Activated T-cell treated with anti-CD3 and anti-CD28 coated beads, Interleukin-2, amount 50 U/mL, for 72 hours (primary cell): Measurements from ENCODE around the gene FCER2. TPM values are rescaled to one million over a fixed set of nuclear protein-coding genes. Genes with fewer than 3 reads are reported as not detected.

Source experiments
- ATAC-seq, 2 donors: fragments of 150-1000 bp; cut with Tn5 transposase; replicated peaks in 1 of 2; 2 replicates each; pipeline ENCODE4 v1.10.0; 2021; ENCODE audit warnings: moderate library complexity in 2 of 2, mild to moderate bottlenecking in 1 of 2
- DNase-seq, 2 donors: peaks; one replicate each; pipeline ENCODE4 v3.0.0; 2021 to 2022; ENCODE audit warnings: mixed read lengths in 1 of 2
- H3K27ac Mint-ChIP-seq: one replicate; pipeline ENCODE4 v1.8.0; 2022; ENCODE audit warnings: mild to moderate bottlenecking, moderate library complexity, mixed read lengths
- H3K27me3 Mint-ChIP-seq: one replicate; pipeline ENCODE4 v1.8.0; 2022; ENCODE audit warnings: low read depth, mixed read lengths
- H3K36me3 Mint-ChIP-seq, 2 donors: one replicate each; pipeline ENCODE4 v1.8.0; 2022; ENCODE audit warnings: mixed read lengths in 2 of 2, mild to moderate bottlenecking in 1 of 2; ENCODE audit not compliant: insufficient read depth in 2 of 2
- H3K4me1 Mint-ChIP-seq: one replicate; pipeline ENCODE4 v1.8.0; 2022; ENCODE audit warnings: low read depth, mixed read lengths
- H3K4me3 Mint-ChIP-seq, 2 donors: one replicate each; pipeline ENCODE4 v1.8.0; 2022; ENCODE audit warnings: mild to moderate bottlenecking in 2 of 2, mixed read lengths in 2 of 2, moderate library complexity in 2 of 2
- H3K9me3 Mint-ChIP-seq, 2 donors: one replicate each; pipeline ENCODE4 v1.8.0; 2022; ENCODE audit warnings: mixed read lengths in 2 of 2
- total RNA-seq, 2 donors: library from RNA; stranded (reverse); gene quantifications; one replicate each; pipeline ENCODE4 v1.2.3, GENCODE V29; 2022

FCER2 gene
- total RNA-seq, 2 donors from 2014 or later = 2.3 to 7.7 TPM

DNA sequence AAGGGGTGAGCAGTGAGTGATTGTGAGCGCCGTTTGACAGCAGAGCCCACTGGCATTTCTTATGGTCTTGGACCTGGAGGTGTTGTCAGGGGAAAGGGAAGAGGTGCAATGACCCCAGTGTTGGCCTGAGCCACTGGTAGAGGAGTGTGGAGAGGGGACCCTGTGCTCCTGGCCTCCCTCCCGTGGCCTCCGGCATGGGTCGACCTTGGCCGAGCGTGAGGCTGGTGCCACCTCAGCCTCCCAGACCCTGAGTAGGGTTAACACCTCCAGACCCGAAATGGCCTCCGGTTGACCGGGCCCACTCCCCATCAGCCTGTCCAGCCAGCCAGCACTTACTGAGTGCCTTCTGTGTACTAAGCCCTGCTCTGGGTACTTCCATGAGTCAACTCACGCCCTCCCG lies 14.8 kb downstream of the FCER2 start:
- Mint-ChIP-seq H3K4me3 (no peak overlapping the region), H3K4me1 (no peaks in the 10 kb centered on the region), H3K36me3 (peaks cover 2 to 4% of the 10 kb centered on the region in 2 donors), H3K27ac (no peak overlapping the region), H3K9me3 (no peaks in the 10 kb centered on the region), H3K27me3 (no peaks in the 10 kb centered on the region)
- DNase-seq (no peak), ATAC-seq (no peak)

DNA sequence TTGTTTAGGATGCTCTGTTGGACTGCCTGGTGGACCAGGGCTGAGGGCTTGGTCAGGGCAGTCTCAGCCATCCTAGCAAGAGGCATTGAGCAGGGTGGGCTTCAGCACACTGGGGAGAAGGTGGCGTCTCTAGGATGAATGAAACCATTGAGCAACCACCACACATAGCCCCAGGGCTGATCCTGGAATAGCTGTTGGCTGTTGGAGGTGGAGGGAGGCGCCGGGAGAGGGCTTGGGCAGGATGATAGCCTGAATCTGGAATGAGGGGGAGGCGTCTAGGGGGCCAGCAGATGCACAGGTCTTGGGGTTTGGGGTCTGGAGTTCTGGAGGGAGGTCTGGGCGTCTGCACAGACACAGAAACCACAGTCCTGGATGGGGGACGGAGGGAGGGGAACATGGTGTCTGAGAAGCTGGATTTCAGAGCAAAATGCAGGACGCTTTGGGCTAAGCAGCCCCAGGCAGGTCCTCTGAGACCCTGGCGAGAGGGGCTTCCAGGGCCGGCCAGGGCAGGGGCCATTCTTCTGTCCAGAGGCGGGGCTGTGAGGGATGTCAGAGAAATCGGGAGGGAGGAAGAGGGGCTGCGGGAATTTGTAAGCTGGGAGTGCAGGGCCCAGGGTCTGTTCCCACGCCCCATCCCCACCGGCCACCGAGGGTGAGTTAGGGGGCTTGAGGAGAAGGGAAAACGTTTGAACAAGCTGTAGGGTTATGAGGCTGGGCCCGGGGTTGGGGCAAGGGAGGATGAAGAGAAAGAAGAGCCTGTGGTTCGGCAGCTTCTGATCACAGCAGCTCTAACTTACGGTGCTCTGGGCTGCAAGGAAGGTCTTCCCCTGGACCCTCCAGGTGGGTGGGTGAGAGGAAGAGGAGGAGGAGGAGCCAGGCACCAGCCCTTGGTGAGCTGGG lies 16.1 kb downstream of the FCER2 start:
- Mint-ChIP-seq H3K4me1 (peaks cover 5% of the 10 kb centered on the region), H3K27me3 (no peaks in the 10 kb centered on the region), H3K9me3 (no peaks in the 10 kb centered on the region), H3K36me3 (peaks cover 2 to 4% of the 10 kb centered on the region in 2 donors), H3K27ac (no peak overlapping the region), H3K4me3 (no peak overlapping the region)
- no peak for ATAC-seq
- DNase-seq = no peak

DNA sequence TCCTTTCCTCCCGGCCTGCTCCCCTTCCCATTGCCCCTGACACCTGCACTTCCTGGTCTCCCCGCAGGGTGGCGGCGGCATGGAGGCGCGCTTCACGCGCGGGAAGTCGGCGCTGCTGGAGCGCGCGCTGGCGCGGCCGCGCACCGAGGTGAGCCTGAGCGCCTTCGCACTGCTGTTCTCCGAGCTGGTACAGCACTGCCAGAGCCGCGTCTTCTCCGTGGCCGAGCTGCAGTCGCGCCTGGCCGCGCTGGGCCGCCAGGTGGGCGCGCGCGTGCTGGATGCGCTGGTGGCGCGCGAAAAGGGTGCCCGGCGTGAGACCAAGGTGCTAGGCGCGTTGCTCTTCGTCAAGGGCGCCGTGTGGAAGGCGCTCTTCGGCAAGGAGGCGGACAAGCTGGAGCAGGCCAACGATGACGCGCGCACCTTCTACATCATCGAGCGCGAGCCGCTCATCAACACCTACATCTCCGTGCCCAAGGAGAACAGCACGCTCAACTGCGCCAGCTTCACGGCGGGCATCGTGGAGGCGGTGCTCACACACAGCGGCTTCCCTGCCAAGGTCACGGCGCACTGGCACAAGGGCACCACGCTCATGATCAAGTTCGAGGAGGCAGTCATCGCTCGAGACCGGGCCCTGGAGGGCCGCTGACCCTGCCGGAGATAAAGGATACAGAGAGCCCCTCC lies 19.6 kb downstream of the FCER2 start:
- Mint-ChIP-seq H3K27me3 (peaks cover 8% of the 10 kb centered on the region), H3K9me3 (no peaks in the 10 kb centered on the region), H3K27ac (peak overlapping the region; percentile 21), H3K4me1 (peaks cover 34% of the 10 kb centered on the region), H3K4me3 (peak overlapping the region; percentile 75 to 96), H3K36me3 (peaks cover 2 to 4% of the 10 kb centered on the region in 2 donors)
- ATAC-seq (no peak), DNase-seq (no peak)

GRCh38 chr19:7681340-7682174 lies 20.4 kb downstream of the FCER2 start:
- Mint-ChIP-seq H3K36me3 (peaks cover 2 to 4% of the 10 kb centered on the region in 2 donors), H3K27ac (peak overlapping the region; percentile 76), H3K4me1 (peaks cover 41% of the 10 kb centered on the region), H3K9me3 (no peaks in the 10 kb centered on the region), H3K27me3 (peaks cover 15% of the 10 kb centered on the region), H3K4me3 (peak overlapping the region; percentile 75 to 96)
- ATAC-seq (peak; percentile 61 to 62), DNase-seq (peak; percentile 91 to 93)

DNA sequence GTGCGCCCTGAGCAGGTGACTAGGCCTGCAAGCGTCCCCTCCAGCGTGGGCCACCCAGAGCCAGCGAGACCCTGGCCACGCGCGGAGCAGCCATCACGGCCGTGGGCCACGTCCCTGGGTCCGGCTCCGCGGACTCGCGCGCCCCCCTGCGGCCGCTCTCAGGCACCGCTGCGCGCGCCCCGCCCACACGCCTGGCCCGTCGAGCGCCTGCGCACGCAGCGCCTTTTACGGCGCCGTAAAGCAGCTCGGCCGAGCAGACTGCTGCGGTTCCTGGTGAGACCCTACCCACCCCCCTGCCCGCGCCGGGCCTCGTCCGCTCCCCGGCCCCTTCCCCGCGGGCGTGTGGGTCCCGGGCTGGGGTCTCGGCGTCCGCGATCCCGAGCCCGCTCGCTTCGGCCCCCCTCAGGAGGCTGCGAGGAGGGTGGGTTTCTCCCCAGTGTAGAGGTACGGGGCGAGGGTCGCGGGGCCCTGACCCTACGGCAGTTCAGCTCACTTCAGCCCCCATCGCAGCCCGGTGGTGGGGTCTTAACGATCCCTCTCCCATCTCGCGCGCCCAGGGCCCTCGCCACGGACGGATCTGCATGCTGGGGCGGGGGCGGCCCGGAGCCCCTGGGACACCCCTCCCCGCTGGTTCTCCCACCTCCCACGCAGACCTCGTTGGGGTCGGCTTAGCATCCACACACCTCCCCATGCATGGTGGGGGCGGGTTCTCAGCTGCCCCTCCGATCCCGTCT lies 21.2 kb downstream of the FCER2 start, which contains the start of gene TRAPPC5:
TSS of gene TRAPPC5 (plus strand) at position 228 of the 734 bp plus-strand sequence. CDS start 1,421 bp downstream, outside the sequence.
- H3K9me3 Mint-ChIP-seq = no peaks in the 10 kb centered on the region
- DNase-seq (peak; percentile 89 to 94), ATAC-seq (peak; percentile 37 to 52)
- H3K27me3 Mint-ChIP-seq = peaks cover 23% of the 10 kb centered on the region
- H3K27ac Mint-ChIP-seq = peak within 1 kb of the TSS; percentile 76
- peak within 1 kb of the TSS; percentile 75 to 96 for H3K4me3 Mint-ChIP-seq
- peaks cover 42% of the 10 kb centered on the region for H3K4me1 Mint-ChIP-seq
- H3K36me3 Mint-ChIP-seq = peaks cover 2 to 4% of the 10 kb centered on the region in 2 donors

DNA sequence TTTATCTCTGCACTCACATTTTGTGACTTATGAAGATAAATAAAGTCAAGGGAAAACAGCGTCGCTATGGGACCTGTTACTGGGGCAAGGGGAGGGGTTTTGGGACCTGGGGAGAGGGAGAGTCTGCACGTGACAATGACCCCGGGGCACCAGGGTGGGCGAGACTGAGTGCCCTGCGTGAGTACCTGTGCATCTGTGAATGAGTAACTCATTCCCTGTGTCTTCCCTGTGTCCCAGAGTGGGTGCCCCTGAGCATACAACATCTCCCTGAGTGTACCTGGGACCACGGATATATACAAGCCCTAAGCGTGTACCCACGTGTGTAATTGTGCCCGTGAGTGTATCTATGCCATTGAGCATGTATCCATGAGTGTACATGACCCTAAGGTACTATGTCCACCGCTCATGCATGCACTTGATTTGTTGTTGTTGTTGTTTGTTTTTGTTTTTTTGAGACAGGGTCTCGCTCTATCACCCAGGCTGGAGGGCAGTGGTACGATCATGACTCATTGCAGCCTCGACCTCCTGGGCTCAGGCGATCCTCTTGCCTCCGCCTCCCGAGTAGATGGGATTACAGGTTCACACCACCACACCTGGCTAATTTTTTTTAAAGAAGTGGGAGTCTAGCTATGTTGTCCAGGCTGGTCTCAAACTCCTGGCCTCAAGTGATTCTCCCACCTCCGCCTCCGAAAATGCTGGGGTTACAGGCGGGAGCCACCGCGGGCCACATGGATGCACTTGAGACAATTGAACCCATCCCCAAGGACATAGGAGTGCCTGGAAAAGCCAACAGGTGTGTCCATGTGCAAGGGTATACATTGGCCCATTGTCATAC lies 21.9 kb downstream of the FCER2 start:
- Mint-ChIP-seq H3K27ac (peak overlapping the region; percentile 32), H3K27me3 (peaks cover 26% of the 10 kb centered on the region), H3K4me1 (peaks cover 42% of the 10 kb centered on the region), H3K9me3 (no peaks in the 10 kb centered on the region), H3K4me3 (peak overlapping the region; percentile 48 to 67), H3K36me3 (peaks cover 0 to 4% of the 10 kb centered on the region in 2 donors)
- ATAC-seq (no peak), DNase-seq (no peak)

- DNase-seq = peak; percentile 69 to 83
- H3K4me3 Mint-ChIP-seq = peak overlapping the region; percentile 46 to 67
- no peaks in the 10 kb centered on the region for H3K9me3 Mint-ChIP-seq
- H3K27me3 Mint-ChIP-seq = peaks cover 30% of the 10 kb centered on the region
- peak; percentile 68 to 74 for ATAC-seq
- H3K27ac Mint-ChIP-seq = no peak overlapping the region
- H3K36me3 Mint-ChIP-seq = peaks cover 0 to 4% of the 10 kb centered on the region in 2 donors
- H3K4me1 Mint-ChIP-seq = peaks cover 48% of the 10 kb centered on the region
Observed at GRCh38 chr19:7678971-7679751, 22.8 kb downstream of the FCER2 start.

GRCh38 chr19:7677669-7678311 lies 24.1 kb downstream of the FCER2 start:
- DNase-seq (no peak), ATAC-seq (no peak)
- peaks cover 0 to 3% of the 10 kb centered on the region in 2 donors for H3K36me3 Mint-ChIP-seq
- peaks cover 51% of the 10 kb centered on the region for H3K4me1 Mint-ChIP-seq
- no peak overlapping the region for H3K27ac Mint-ChIP-seq
- H3K4me3 Mint-ChIP-seq = no peak overlapping the region
- H3K9me3 Mint-ChIP-seq = no peaks in the 10 kb centered on the region
- peaks cover 41% of the 10 kb centered on the region for H3K27me3 Mint-ChIP-seq

- peaks cover 49% of the 10 kb centered on the region for H3K4me1 Mint-ChIP-seq
- H3K36me3 Mint-ChIP-seq = no peaks in the 10 kb centered on the region
- H3K27ac Mint-ChIP-seq = no peak within 1 kb of the TSS
- peak within 1 kb of the TSS in 1 of 2 donors; percentile 23 for H3K4me3 Mint-ChIP-seq
- no peaks in the 10 kb centered on the region for H3K9me3 Mint-ChIP-seq
- ATAC-seq = no peak
- DNase-seq = no peak
- H3K27me3 Mint-ChIP-seq = peaks cover 41% of the 10 kb centered on the region
Observed at GRCh38 chr19:7676854-7677253, 25.1 kb downstream of the FCER2 start, which contains the start of gene MCEMP1. Gene MCEMP1, plus strand, starts transcription at chr19:7677090. Its CDS starts 31 bp downstream, at chr19:7677121.

- Mint-ChIP-seq H3K36me3 (no peaks in the 10 kb centered on the region), H3K9me3 (no peaks in the 10 kb centered on the region), H3K4me3 (peak overlapping the region in 1 of 2 donors; percentile 23), H3K27ac (no peak overlapping the region), H3K4me1 (peaks cover 45% of the 10 kb centered on the region), H3K27me3 (peaks cover 44% of the 10 kb centered on the region)
- ATAC-seq (no peak), DNase-seq (no peak)
Observed at GRCh38 chr19:7676376-7676775, 25.6 kb downstream of the FCER2 start.
